HepG2 (cell line): ENCODE results near the gene OR10X1. TPM values are rescaled to one million over a fixed set of nuclear protein-coding genes. Genes with fewer than 3 reads are reported as not detected.

Source experiments
- ATAC-seq: fragments of 200-7000 bp; cut with Tn5 transposase; 3 replicates; pipeline ENCODE4 v1.9.1; 2020; ENCODE audit warnings: mild to moderate bottlenecking, moderate library complexity
- BruUV-seq: library from RNA; stranded (reverse); fragments of 400-500 nt; replicated peaks from 2 replicates; lab custom pipeline; 2021; lab: Mats Ljungman, UMichigan
- CTCF ChIA-PET: fragments of 300-600 bp; formaldehyde crosslinking; extraction: SDS; loops from one replicate; lab custom pipeline; 2021; ENCODE audit warnings: low total read pairs, inconsistent platforms, low intra/inter-chr PET ratio; lab: Yijun Ruan, JAX
- POLR2A ChIA-PET: fragments of 350-600 bp; sonication (Branson Sonifier 250); formaldehyde crosslinking; loops from one replicate; lab custom pipeline; 2020; ENCODE audit warnings: antibody characterized with exemption, inconsistent platforms; lab: Yijun Ruan, JAX
- DNase-seq: peaks from one replicate; pipeline ENCODE4 v3.0.0-alpha.2; 2015; ENCODE audit warnings: low spot score
- FAIRE-seq: peaks from 3 replicates; lab custom pipeline; 2011; peaks lifted over from hg19 to GRCh38; lab: Jason Lieb, UNC
- H2AFZ ChIP-seq: one replicate; pipeline ENCODE4 v1.6.1; 2011; ENCODE audit warnings: low read length, inconsistent platforms
- H3K27ac ChIP-seq: fragments of 300-600 bp; 3 replicates; pipeline ENCODE4 v1.8.0; 2011; ENCODE audit warnings: mixed run types, mild to moderate bottlenecking, mixed read lengths, low read length, inconsistent platforms; ENCODE audit not compliant: insufficient read depth; ENCODE audit errors: extremely low read length
- H3K27me3 ChIP-seq, 2 experiments: fragments of 200-600 bp in 1 of 2; 2 replicates in 1 of 2; 3 replicates in 1 of 2; pipeline versions ENCODE4 v1.6.0 to v1.8.0; 2011; ENCODE audit warnings: low read length in 2 of 2, mild to moderate bottlenecking in 2 of 2, moderate library complexity in 2 of 2, inconsistent platforms in 1 of 2; ENCODE audit not compliant: insufficient read depth in 2 of 2, control insufficient read depth in 1 of 2
- H3K36me3 ChIP-seq, 2 experiments: fragments of 200-600 bp in 1 of 2; replicated peaks in 1 of 2; 2 replicates in 1 of 2; 3 replicates in 1 of 2; pipeline versions ENCODE4 v1.5.1 to v1.8.0; 2011; ENCODE audit warnings: low read length in 2 of 2, inconsistent platforms in 1 of 2; ENCODE audit not compliant: insufficient read depth in 2 of 2, control insufficient read depth in 1 of 2
- H3K4me1 ChIP-seq: 2 replicates; pipeline ENCODE4 v1.5.1; 2012; ENCODE audit warnings: low read length, inconsistent platforms; ENCODE audit not compliant: insufficient read depth
- H3K4me2 ChIP-seq: 2 replicates; pipeline ENCODE4 v1.6.0; 2011; ENCODE audit warnings: low read depth, low read length, inconsistent platforms
- H3K4me3 ChIP-seq, 3 experiments: fragments of 200-600 bp in 1 of 3; sonication (generic), shearing (Covaris generic) in 1 of 3; replicated peaks in 1 of 3; 2 replicates each; pipeline ENCODE4 v1.5.1; 2011 to 2016; ENCODE audit warnings: low read length in 3 of 3, inconsistent platforms in 2 of 3, low read depth in 2 of 3, mild to moderate bottlenecking in 2 of 3, control low read depth in 1 of 3, mixed read lengths in 1 of 3; ENCODE audit not compliant: insufficient read depth in 1 of 3
- H3K79me2 ChIP-seq: one replicate; pipeline ENCODE4 v1.6.1; 2011; ENCODE audit warnings: low read length, inconsistent platforms; ENCODE audit not compliant: insufficient read depth
- H3K9ac ChIP-seq: 2 replicates; pipeline ENCODE4 v1.6.0; 2011; ENCODE audit warnings: mild to moderate bottlenecking, low read depth, low read length, inconsistent platforms; ENCODE audit not compliant: insufficient read depth
- H3K9me3 ChIP-seq: 2 replicates; pipeline ENCODE4 v1.5.1; 2012; ENCODE audit warnings: mild to moderate bottlenecking, low read length
- H4K20me1 ChIP-seq: 2 replicates; pipeline ENCODE4 v1.6.0; 2011; ENCODE audit warnings: inconsistent platforms, mild to moderate bottlenecking, low read length, moderate library complexity; ENCODE audit not compliant: insufficient read depth
- CEBPB ChIP-seq: IDR thresholded peaks from 2 replicates; pipeline ENCODE4 v1.6.1; 2011; ENCODE audit warnings: low read depth, low read length, improper control_type of control experiment, borderline replicate concordance
- CREB3 ChIP-seq: sonication (generic); formaldehyde crosslinking; IDR thresholded peaks from 2 replicates; pipeline ENCODE4 v1.5.0; 2020; ENCODE audit warnings: missing genetic modification reagents
- FOXM1 ChIP-seq: sonication (generic); formaldehyde crosslinking; IDR thresholded peaks from 2 replicates; pipeline ENCODE4 v1.5.0; 2020; ENCODE audit warnings: missing genetic modification reagents
- KLF11 ChIP-seq: IDR thresholded peaks from 2 replicates; pipeline ENCODE4 v1.6.1; 2016; ENCODE audit warnings: missing compliant biosample characterization
- MZF1 ChIP-seq: sonication (generic); formaldehyde crosslinking; IDR thresholded peaks from 2 replicates; pipeline ENCODE4 v1.8.1; 2023; ENCODE audit warnings: mild to moderate bottlenecking, missing genetic modification reagents, borderline replicate concordance
- NR2F2 ChIP-seq: IDR thresholded peaks from 2 replicates; pipeline ENCODE4 v1.6.1; 2012; ENCODE audit warnings: low read depth, inconsistent platforms, borderline replicate concordance
- RELA ChIP-seq: sonication (generic); formaldehyde crosslinking; IDR thresholded peaks from 2 replicates; pipeline ENCODE4 v1.4.0; 2020; ENCODE audit warnings: missing genetic modification reagents
- SMC3 ChIP-seq: IDR thresholded peaks from 2 replicates; pipeline ENCODE4 v1.6.1; 2011; ENCODE audit warnings: low read length, improper control_type of control experiment
- TCF12 ChIP-seq, 2 experiments: fragments of 450-650 bp in 1 of 2; sonication (generic) in 1 of 2; formaldehyde crosslinking in 1 of 2; IDR thresholded peaks; 2 replicates each; pipeline versions ENCODE4 v1.6.1 to v1.8.0; 2017 to 2022; ENCODE audit warnings: antibody characterized with exemption in 1 of 2, mild to moderate bottlenecking in 1 of 2, missing genetic modification reagents in 1 of 2, moderate library complexity in 1 of 2
- THAP7 ChIP-seq: sonication (generic); formaldehyde crosslinking; IDR thresholded peaks from 2 replicates; pipeline ENCODE4 v1.8.1; 2023; ENCODE audit warnings: mild to moderate bottlenecking, missing genetic modification reagents
- ZNF337 ChIP-seq: sonication (generic); formaldehyde crosslinking; IDR thresholded peaks from 2 replicates; pipeline ENCODE4 v1.5.1; 2020; ENCODE audit warnings: missing genetic modification reagents, low read depth, mild to moderate bottlenecking, borderline replicate concordance
- ZNF557 ChIP-seq: sonication (generic); formaldehyde crosslinking; IDR thresholded peaks from 2 replicates; pipeline ENCODE4 v1.4.0; 2020; ENCODE audit warnings: missing genetic modification reagents
- ZNF660 ChIP-seq: sonication (generic); formaldehyde crosslinking; IDR thresholded peaks from 2 replicates; pipeline ENCODE4 v1.5.1; 2020; ENCODE audit warnings: mild to moderate bottlenecking, low read depth, missing genetic modification reagents, borderline replicate concordance
- ZNF773 ChIP-seq: sonication (generic); formaldehyde crosslinking; IDR thresholded peaks from 2 replicates; pipeline ENCODE4 v1.4.0; 2020; ENCODE audit warnings: missing genetic modification reagents, borderline replicate concordance
- ZNF780A ChIP-seq: sonication (generic); formaldehyde crosslinking; IDR thresholded peaks from 2 replicates; pipeline ENCODE4 v1.8.0; 2022; ENCODE audit warnings: mild to moderate bottlenecking, missing genetic modification reagents, moderate library complexity
- WGBS: methylation state at CpG from one replicate; pipeline ENCODE4 v1.1.6; 2017; ENCODE audit warnings: low lambda C conversion rate; 5-methylcytosine and 5-hydroxymethylcytosine counted together
- in situ Hi-C: cut with HindIII; loops from 2 replicates; pipeline ENCODE4 v1.10.0; 2017; ENCODE audit warnings: low pct_unique_long_range_greater_than_20kb; ENCODE audit not compliant: extremely low pct_ligation_motif_present
- intact Hi-C: fragments of 100-400 bp; cut with micrococcal nuclease; formaldehyde crosslinking; loops from one replicate; pipeline ENCODE4 v1.10.0; 2022; ENCODE audit not compliant: unreplicated experiment
- polyA plus RNA-seq, 8 experiments: library from polyadenylated mRNA; depleted of rRNA in 3 of 8; stranded (reverse) in 7 of 8; unstranded in 1 of 8; fragments of >200 nt; fragmentation: Illumina TruSeq in 4 of 8; extraction: Trizol in 4 of 8; gene quantifications; 2 replicates each; pipeline versions ENCODE4 v1.2.1 to v1.2.3, GENCODE V29; 2011 to 2016; ENCODE audit warnings: low read depth in 4 of 8, missing spikeins in 1 of 8, mixed read lengths in 1 of 8; ENCODE audit not compliant: insufficient read depth in 1 of 8
- total RNA-seq, 5 experiments: library from RNA; depleted of rRNA; stranded (reverse); fragments of >200 nt; fragmentation: Illumina TruSeq; extraction: Trizol; gene quantifications; 2 replicates each; pipeline ENCODE4 v1.2.3, GENCODE V29; 2016; ENCODE audit warnings: low read depth in 1 of 5
- TF ChIP-seq, protein P1 (sequence below): sonication (generic); formaldehyde crosslinking; IDR thresholded peaks from 2 replicates; pipeline ENCODE4 v1.9.0; 2021; ENCODE audit warnings: mild to moderate bottlenecking, missing genetic modification reagents

OR10X1 gene
- total and polyA plus RNA-seq, 2 of the 13 experiments (the other 11 are each of a cell fraction or from before 2014, with no cell fraction given), result not detected

DNA sequence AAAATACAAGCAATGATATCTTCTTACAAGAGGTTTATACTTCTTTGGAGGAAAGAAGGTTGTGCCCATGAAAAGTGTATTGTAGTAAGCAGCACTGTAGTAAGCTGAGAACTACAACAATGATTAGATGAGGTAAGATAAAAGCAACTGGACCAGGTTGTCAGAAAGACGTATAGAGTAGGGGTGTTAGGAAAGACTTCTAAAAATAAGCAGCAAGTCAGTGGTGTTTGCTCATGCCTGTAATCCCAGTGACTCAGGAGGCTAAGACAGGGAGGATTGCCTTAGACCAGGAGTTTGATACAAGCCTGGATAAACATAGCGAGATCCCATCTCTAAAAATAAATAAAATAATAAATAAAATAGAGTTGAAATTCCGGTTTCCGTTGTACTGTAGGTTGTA lies 4.3 kb upstream of the OR10X1 start (continued):
- TF ChIP-seq THAP7 (CRISPR knock-in tag), result no peak
- no peak for TF ChIP-seq RELA (CRISPR knock-in tag)
- no peak for TF ChIP-seq ZNF337
- TF ChIP-seq, protein P1, sequence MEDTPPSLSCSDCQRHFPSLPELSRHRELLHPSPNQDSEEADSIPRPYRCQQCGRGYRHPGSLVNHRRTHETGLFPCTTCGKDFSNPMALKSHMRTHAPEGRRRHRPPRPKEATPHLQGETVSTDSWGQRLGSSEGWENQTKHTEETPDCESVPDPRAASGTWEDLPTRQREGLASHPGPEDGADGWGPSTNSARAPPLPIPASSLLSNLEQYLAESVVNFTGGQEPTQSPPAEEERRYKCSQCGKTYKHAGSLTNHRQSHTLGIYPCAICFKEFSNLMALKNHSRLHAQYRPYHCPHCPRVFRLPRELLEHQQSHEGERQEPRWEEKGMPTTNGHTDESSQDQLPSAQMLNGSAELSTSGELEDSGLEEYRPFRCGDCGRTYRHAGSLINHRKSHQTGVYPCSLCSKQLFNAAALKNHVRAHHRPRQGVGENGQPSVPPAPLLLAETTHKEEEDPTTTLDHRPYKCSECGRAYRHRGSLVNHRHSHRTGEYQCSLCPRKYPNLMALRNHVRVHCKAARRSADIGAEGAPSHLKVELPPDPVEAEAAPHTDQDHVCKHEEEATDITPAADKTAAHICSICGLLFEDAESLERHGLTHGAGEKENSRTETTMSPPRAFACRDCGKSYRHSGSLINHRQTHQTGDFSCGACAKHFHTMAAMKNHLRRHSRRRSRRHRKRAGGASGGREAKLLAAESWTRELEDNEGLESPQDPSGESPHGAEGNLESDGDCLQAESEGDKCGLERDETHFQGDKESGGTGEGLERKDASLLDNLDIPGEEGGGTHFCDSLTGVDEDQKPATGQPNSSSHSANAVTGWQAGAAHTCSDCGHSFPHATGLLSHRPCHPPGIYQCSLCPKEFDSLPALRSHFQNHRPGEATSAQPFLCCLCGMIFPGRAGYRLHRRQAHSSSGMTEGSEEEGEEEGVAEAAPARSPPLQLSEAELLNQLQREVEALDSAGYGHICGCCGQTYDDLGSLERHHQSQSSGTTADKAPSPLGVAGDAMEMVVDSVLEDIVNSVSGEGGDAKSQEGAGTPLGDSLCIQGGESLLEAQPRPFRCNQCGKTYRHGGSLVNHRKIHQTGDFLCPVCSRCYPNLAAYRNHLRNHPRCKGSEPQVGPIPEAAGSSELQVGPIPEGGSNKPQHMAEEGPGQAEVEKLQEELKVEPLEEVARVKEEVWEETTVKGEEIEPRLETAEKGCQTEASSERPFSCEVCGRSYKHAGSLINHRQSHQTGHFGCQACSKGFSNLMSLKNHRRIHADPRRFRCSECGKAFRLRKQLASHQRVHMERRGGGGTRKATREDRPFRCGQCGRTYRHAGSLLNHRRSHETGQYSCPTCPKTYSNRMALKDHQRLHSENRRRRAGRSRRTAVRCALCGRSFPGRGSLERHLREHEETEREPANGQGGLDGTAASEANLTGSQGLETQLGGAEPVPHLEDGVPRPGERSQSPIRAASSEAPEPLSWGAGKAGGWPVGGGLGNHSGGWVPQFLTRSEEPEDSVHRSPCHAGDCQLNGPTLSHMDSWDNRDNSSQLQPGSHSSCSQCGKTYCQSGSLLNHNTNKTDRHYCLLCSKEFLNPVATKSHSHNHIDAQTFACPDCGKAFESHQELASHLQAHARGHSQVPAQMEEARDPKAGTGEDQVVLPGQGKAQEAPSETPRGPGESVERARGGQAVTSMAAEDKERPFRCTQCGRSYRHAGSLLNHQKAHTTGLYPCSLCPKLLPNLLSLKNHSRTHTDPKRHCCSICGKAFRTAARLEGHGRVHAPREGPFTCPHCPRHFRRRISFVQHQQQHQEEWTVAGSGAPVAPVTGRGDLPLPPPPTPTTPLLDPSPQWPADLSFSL (CRISPR knock-in tag), result no peak
- no peak for TF ChIP-seq MZF1 (CRISPR knock-in tag)

GRCh38 chr1:158577561-158577960 lies 2.1 kb downstream of the OR10X1 start:
- intact Hi-C loops, result no loop called here
- H2AFZ ChIP-seq, result no peak overlapping the region
- ChIA-PET CTCF (no interaction called here), POLR2A (no interaction called here)
- H3K79me2 ChIP-seq, result no peaks in the 10 kb centered on the region
- no peak overlapping the region for H3K4me2 ChIP-seq
- no peak for DNase-seq
- BruUV-seq, result no TSS peak
- H4K20me1 ChIP-seq, result no peaks in the 10 kb centered on the region
- TF ChIP-seq ZNF780A (CRISPR knock-in tag) (no peak), CREB3 (no peak), SMC3 (no peak), FOXM1 (no peak), NR2F2 (no peak), ZNF660 (no peak), ZNF557 (no peak), TCF12 (IDR thresholded peaks at IDR 0.05) (no peak), TCF12 (CRISPR knock-in tag; IDR thresholded peaks at IDR 0.05) (no peak), CEBPB (no peak), ZNF773 (CRISPR knock-in tag) (no peak), KLF11 (no peak)
- peaks cover 42% of the 10 kb centered on the region for H3K9me3 ChIP-seq
- H3K27ac ChIP-seq, result no peak overlapping the region
- no peak overlapping the region for H3K9ac ChIP-seq
- no peak for FAIRE-seq
- WGBS, result 3% methylated on average over 3 of the region's 3 CpGs
- H3K36me3 ChIP-seq, result no peaks in the 10 kb centered on the region
- in situ Hi-C loops, result no loop called here
- ATAC-seq, result no peak
- H3K4me3 ChIP-seq, result no peak overlapping the region
- no peaks in the 10 kb centered on the region for H3K27me3 ChIP-seq
- no peaks in the 10 kb centered on the region for H3K4me1 ChIP-seq
